GM12801 (cell line): ENCODE data around the gene LCA5L.

Source experiments
- TF ChIP-seq, protein P1 (sequence below): IDR thresholded peaks from one replicate; pipeline ENCODE4 v1.5.1; 2011; ENCODE audit warnings: control low read depth; ENCODE audit not compliant: insufficient read length; ENCODE audit errors: extremely low read depth

The LCA5L gene

GRCh38 chr21:39384674-39385298 lies 60.8 kb downstream of the LCA5L start:
- TF ChIP-seq, protein P1, sequence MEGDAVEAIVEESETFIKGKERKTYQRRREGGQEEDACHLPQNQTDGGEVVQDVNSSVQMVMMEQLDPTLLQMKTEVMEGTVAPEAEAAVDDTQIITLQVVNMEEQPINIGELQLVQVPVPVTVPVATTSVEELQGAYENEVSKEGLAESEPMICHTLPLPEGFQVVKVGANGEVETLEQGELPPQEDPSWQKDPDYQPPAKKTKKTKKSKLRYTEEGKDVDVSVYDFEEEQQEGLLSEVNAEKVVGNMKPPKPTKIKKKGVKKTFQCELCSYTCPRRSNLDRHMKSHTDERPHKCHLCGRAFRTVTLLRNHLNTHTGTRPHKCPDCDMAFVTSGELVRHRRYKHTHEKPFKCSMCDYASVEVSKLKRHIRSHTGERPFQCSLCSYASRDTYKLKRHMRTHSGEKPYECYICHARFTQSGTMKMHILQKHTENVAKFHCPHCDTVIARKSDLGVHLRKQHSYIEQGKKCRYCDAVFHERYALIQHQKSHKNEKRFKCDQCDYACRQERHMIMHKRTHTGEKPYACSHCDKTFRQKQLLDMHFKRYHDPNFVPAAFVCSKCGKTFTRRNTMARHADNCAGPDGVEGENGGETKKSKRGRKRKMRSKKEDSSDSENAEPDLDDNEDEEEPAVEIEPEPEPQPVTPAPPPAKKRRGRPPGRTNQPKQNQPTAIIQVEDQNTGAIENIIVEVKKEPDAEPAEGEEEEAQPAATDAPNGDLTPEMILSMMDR = no peak

DNA sequence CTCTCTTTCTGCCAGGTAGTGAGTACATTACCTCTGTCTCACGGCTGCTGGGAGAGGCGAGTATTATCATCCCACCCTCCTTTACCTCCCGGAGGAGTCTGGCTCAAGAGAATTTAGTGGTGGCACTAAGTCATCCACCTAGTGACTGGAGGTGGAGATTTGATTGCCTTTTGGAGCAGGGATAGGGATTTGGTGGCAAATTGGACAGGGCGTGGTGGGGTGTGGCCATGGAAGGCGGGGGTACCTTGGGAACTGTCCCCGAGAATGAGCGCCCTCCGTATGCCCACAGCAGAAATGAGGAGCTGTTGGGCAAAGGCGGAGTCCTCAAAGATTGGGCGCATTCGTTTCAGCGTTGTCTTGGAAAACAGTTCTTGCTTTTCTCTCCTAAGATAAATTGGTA lies 64.6 kb downstream of the LCA5L start:
- TF ChIP-seq, protein P1 = no peak

DNA sequence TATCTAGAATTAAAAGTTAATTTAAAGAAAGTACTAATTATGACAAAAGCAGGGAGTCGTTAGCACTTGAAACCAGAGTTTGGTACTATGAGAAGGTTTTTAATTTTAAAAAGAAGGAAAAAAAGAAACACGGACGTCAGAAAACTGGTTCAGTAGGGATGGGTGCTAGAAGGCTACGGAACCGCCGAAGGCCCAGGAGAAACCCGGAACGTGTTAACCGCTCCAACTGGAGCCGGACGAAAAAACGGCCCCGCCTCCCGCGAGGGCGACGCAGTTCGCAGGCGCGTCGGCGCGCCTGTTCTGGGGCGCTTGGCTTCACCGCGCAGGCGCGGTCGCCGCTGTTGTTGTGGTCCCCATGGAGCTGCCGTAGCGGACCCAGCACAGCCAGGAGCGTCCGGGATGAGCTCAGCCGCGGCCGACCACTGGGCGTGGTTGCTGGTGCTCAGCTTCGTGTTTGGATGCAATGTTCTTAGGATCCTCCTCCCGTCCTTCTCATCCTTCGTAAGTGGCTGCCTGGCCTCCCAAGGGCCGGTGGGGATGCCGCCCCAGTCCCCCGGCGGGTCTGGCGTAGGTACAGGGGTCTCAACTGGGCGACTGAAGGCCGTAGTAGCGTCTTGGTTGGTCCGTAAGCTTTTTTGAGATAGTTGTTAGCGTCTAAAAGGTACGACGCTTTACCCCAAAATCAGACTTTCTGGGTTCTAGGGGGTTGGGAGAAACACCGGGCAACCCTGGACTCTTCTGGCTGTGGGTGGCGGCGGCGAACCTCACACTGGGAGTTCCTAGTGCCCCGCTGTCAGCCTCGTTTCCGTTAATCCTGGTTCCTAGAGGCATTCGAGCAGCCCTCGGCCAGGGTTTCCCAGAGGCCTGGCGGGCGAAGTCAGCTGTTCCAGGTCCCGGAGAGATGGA lies 65.3 kb downstream of the LCA5L start:
- TF ChIP-seq, protein P1 = no peak

- TF ChIP-seq, protein P1 = no peak
These were observed 68.0 kb downstream of the LCA5L start for GRCh38 chr21:39377444-39378050.

GRCh38 chr21:39375446-39375845 lies 70.1 kb downstream of the LCA5L start:
- TF ChIP-seq, protein P1 = no peak

DNA sequence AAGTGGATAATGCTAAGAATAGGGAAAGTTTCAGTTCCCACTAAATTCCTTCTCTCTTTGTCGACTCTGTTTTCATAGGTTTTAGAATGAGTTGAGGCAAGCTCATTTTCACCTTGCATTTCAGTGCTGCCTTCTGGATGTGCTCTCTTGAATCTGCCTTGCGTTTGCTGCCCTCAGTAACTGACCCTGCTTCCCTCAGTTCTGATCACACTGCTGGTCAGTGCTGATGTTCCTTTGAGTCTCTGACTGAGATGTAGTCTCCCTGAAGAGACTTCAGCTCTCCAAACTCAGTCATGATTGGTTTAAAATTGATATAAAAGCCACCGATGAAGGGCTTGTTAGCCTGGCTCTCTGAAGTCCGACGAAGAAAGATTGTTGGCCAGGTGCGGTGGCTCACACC lies 71.5 kb downstream of the LCA5L start:
- TF ChIP-seq, protein P1 = no peak

DNA sequence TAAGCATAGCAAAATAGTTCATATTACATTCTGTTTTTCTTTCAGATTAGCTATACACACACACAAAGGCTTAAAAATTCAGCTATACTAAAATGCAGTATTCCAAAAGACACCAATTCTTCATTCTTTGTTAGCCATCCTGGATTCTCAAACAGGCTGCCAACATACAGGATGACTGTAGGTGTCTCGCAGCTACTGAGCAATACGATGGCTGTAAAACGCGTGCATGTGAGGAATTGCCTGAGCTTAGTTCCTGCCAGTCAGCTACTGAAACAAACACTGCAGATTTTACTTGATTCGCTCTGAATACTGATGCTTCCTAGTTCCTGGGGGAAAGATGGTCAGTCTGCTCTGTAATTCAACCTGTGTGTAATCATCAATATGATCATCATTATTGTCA lies 71.9 kb downstream of the LCA5L start:
- TF ChIP-seq, protein P1 = no peak
